OCI-LY1 (cell line): ENCODE data around the gene ABCA4.

Source experiments
- EZH2 ChIP-seq: fragments of 200-600 bp; sonication (generic), shearing (Covaris generic); IDR thresholded peaks from 2 replicates; pipeline ENCODE4 v1.8.0; 2017; ENCODE audit warnings: borderline replicate concordance, mixed run types, mild to moderate bottlenecking, antibody characterized with exemption, low read length, moderate library complexity, mixed read lengths
- TF ChIP-seq, protein P1 (sequence below): fragments of 200-600 bp; sonication (generic), shearing (Covaris generic); IDR thresholded peaks from 2 replicates; pipeline ENCODE4 v1.5.1; 2017; ENCODE audit warnings: mild to moderate bottlenecking, antibody characterized with exemption, low read length, moderate library complexity, mixed read lengths

DNA sequence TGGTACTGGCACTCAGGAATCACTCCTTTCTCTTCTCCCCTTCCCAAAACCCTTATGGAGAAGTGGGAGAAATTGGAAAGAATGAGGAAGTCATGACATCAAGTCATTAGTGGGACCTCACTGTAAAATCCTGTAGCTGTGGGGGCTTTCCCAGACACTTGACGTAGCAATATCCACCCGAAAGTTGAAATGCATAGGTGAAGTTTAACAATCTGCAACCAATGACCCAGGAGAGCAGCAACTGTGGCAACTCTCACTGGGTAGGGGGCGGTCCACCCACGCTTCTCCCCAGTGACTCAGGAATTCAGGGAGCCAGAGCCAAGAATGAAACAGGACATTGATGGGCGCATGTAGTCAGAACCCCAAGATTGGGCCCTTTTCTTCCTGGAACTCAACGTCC, 27.0 kb downstream of the ABCA4 start:
- TF ChIP-seq, protein P1, sequence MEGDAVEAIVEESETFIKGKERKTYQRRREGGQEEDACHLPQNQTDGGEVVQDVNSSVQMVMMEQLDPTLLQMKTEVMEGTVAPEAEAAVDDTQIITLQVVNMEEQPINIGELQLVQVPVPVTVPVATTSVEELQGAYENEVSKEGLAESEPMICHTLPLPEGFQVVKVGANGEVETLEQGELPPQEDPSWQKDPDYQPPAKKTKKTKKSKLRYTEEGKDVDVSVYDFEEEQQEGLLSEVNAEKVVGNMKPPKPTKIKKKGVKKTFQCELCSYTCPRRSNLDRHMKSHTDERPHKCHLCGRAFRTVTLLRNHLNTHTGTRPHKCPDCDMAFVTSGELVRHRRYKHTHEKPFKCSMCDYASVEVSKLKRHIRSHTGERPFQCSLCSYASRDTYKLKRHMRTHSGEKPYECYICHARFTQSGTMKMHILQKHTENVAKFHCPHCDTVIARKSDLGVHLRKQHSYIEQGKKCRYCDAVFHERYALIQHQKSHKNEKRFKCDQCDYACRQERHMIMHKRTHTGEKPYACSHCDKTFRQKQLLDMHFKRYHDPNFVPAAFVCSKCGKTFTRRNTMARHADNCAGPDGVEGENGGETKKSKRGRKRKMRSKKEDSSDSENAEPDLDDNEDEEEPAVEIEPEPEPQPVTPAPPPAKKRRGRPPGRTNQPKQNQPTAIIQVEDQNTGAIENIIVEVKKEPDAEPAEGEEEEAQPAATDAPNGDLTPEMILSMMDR = no peak
- no peak for TF ChIP-seq EZH2
